ENCODE data around the gene MYZAP.

The MYZAP gene

DNA sequence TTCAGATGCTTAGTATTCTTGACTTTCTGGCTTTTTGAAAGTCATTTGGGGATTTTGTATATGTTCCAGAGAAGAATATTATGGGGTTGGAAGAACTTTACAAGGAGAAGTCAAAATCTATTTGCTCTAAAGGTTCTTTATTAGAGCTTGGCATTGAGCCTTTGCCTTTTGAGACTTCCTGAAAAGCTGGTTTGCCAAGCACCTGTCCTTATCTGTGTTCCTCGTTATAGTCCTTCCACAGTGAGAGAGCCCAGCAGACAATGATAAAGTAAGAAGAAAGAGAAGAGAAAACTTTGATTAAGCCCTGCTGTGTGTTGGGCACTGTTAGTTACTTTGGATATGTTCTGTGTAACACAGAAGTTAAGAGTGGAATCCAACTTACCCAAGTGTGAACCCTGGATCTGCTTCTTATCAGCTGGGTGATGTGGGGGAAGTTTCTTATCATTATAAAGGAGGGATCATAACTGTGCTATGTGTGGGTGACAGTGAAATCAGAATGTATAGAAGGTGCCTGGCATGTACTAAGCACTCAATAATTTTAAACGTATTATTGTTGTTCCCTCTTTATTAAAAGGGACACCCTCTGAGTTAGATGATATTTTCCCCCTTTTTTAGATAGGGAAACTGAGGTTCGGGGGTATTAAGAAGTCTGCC is 70.5 kb downstream of the MYZAP start:
- Histone ChIP-seq H3K9me3 (ENCODE audit: control insufficient read depth, insufficient read depth, low read depth, low read length) (no peaks in the 10 kb centered on the region), H3K27ac (ENCODE audit: low read depth, low read length) (no peak overlapping the region), H3K36me3 (ENCODE audit: control insufficient read depth, insufficient read depth, low read length) (no peaks in the 10 kb centered on the region), H3K27me3 (ENCODE audit: control insufficient read depth, insufficient read depth, low read length) (no peaks in the 10 kb centered on the region), H3K4me1 (ENCODE audit: control insufficient read depth, insufficient read depth, low read length) (no peaks in the 10 kb centered on the region), H3K9ac (ENCODE audit: low read length) (no peak overlapping the region), H3K4me3 (ENCODE audit: low read depth, low read length) (no peak overlapping the region)

DNA sequence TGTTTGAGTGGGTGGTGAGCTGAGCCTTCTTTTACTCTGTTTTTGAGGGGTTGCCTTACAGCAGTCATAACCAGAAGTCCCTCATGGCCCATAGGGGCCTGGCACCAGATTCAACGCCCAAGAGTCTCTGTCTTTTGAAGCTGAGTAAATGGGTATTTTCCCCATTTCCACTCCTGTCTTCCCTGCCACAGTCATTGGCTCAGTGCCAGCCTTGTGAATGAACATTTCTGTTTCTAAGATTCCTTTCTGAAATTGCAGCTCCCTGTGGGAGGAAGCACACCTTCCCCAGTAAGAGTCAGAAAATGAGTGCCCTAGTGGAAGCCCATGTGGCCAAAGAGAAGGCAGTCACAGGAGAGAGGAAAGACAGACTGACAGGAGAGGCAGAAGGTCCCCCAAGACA is 71.1 kb downstream of the MYZAP start:
- no peak overlapping the region for H3K27ac ChIP-seq (ENCODE audit: low read depth, low read length)
- H3K9ac ChIP-seq (ENCODE audit: low read length), result no peak overlapping the region
- H3K4me3 ChIP-seq (ENCODE audit: low read depth, low read length), result no peak overlapping the region
- no peaks in the 10 kb centered on the region for H3K9me3 ChIP-seq (ENCODE audit: control insufficient read depth, insufficient read depth, low read depth, low read length)
- no peaks in the 10 kb centered on the region for H3K36me3 ChIP-seq (ENCODE audit: control insufficient read depth, insufficient read depth, low read length)
- no peaks in the 10 kb centered on the region for H3K4me1 ChIP-seq (ENCODE audit: control insufficient read depth, insufficient read depth, low read length)
- H3K27me3 ChIP-seq (ENCODE audit: control insufficient read depth, insufficient read depth, low read length), result no peaks in the 10 kb centered on the region

DNA sequence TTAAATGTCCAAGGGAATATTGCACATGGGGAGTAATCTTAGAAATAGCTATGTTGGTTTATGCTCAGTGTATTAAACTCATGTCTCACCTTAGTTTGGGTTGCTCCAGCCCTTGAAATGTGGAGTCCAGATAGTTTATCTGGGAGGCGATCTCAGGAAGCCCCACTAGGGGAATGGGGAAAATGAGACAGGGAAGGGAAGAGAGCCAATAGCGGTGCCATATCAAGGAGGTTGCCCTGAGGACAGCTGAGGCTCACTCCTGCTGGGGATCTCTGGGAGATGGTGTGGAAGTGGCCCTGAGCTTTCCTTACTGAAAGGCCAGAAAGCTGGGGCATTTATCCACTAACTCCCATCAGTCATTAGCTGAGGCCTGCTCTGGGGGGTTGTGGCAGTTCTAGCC is 71.6 kb downstream of the MYZAP start:
- Histone ChIP-seq H3K9ac (ENCODE audit: low read length) (no peak overlapping the region), H3K27me3 (ENCODE audit: control insufficient read depth, insufficient read depth, low read length) (no peaks in the 10 kb centered on the region), H3K36me3 (ENCODE audit: control insufficient read depth, insufficient read depth, low read length) (no peaks in the 10 kb centered on the region), H3K27ac (ENCODE audit: low read depth, low read length) (no peak overlapping the region), H3K4me3 (ENCODE audit: low read depth, low read length) (no peak overlapping the region), H3K9me3 (ENCODE audit: control insufficient read depth, insufficient read depth, low read depth, low read length) (no peaks in the 10 kb centered on the region), H3K4me1 (ENCODE audit: control insufficient read depth, insufficient read depth, low read length) (no peaks in the 10 kb centered on the region)

DNA sequence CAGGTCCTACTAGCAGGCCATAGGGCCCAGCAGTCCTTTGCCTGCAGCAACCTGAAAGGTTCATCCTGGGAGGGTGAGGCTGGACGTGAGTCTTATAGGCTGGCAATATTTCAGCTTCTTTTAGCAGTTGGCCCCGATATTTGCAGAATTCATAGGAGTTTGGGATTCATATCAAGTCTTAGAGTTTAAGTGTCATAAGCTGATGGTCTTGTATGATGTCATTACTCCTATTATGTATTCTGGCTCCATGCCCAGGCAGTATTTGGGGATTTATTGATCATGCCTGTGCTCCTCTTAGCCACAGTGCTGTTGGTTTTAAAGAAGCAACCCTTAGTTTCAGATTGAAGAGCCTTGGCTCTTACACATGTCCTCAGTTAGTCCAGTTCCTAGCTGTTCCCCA is 73.5 kb downstream of the MYZAP start:
- H3K9me3 ChIP-seq (ENCODE audit: control insufficient read depth, insufficient read depth, low read depth, low read length), result no peaks in the 10 kb centered on the region
- no peaks in the 10 kb centered on the region for H3K36me3 ChIP-seq (ENCODE audit: control insufficient read depth, insufficient read depth, low read length)
- no peak overlapping the region for H3K4me3 ChIP-seq (ENCODE audit: low read depth, low read length)

DNA sequence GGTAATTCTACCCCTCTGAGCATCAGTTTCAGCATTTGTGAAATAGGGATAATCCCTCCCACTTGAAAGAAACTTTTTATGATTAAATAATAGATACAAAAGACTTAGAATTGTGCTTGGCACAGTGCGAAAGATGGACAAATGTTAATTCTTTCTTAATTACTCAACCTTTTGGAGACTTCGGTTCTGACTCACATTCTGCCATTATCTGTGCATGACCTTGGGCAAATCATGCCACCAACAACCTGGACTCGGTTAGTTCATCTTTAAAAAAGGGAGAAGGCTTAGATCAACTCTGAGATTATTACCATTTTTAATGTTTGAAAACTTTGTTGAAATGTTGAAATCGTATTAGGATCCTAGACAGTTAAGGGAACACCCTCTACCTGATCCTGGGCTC is 74.2 kb downstream of the MYZAP start:
- Histone ChIP-seq H3K27ac (ENCODE audit: low read depth, low read length) (no peak overlapping the region), H3K27me3 (ENCODE audit: control insufficient read depth, insufficient read depth, low read length) (no peaks in the 10 kb centered on the region), H3K36me3 (ENCODE audit: control insufficient read depth, insufficient read depth, low read length) (no peaks in the 10 kb centered on the region), H3K9ac (ENCODE audit: low read length) (no peak overlapping the region), H3K4me3 (ENCODE audit: low read depth, low read length) (no peak overlapping the region), H3K4me1 (ENCODE audit: control insufficient read depth, insufficient read depth, low read length) (no peaks in the 10 kb centered on the region), H3K9me3 (ENCODE audit: control insufficient read depth, insufficient read depth, low read depth, low read length) (no peaks in the 10 kb centered on the region)

More for the DNA sequence above, 73.5 kb downstream of the MYZAP start:
- no peaks in the 10 kb centered on the region for H3K4me1 ChIP-seq (ENCODE audit: control insufficient read depth, insufficient read depth, low read length)
- no peaks in the 10 kb centered on the region for H3K27me3 ChIP-seq (ENCODE audit: control insufficient read depth, insufficient read depth, low read length)
- H3K9ac ChIP-seq (ENCODE audit: low read length), result no peak overlapping the region
- H3K27ac ChIP-seq (ENCODE audit: low read depth, low read length), result no peak overlapping the region

DNA sequence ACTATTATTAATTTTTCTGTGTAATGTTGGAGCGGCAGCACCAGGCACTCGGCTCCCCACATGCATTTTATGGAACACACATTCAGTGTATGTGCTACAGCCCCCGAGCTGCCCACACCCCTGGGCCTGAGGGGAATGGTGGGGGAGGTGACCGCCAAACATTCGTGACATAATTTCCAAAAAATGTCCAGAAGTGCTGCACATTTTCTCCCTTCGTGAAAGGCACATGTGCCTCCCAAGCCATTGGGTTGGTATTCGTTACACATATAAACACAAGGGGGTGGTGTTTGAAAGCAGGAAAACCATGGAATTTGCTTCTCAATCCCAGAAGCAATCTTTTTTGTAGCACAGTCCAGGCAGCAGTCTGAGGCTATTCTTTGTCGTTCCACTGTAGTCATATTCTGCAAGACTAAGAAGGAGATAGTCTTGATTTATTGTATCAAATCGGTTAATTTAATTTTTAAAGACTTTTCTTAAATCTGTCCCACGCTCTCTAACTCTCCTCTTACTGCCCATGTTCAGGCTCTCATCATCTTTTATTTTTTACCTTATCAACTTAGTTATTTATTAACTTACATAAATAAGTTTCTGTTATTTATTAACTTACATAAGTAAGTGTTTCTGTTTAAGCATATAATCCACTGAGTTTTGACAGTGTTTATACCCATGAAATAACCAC is 75.6 kb downstream of the MYZAP start:
- H3K4me3 ChIP-seq (ENCODE audit: low read depth, low read length), result no peak overlapping the region
- H3K27me3 ChIP-seq (ENCODE audit: control insufficient read depth, insufficient read depth, low read length), result no peaks in the 10 kb centered on the region
- H3K36me3 ChIP-seq (ENCODE audit: control insufficient read depth, insufficient read depth, low read length), result no peaks in the 10 kb centered on the region
- H3K27ac ChIP-seq (ENCODE audit: low read depth, low read length), result no peak overlapping the region
- H3K9me3 ChIP-seq (ENCODE audit: control insufficient read depth, insufficient read depth, low read depth, low read length), result no peaks in the 10 kb centered on the region
- no peaks in the 10 kb centered on the region for H3K4me1 ChIP-seq (ENCODE audit: control insufficient read depth, insufficient read depth, low read length)
- H3K9ac ChIP-seq (ENCODE audit: low read length), result no peak overlapping the region

DNA sequence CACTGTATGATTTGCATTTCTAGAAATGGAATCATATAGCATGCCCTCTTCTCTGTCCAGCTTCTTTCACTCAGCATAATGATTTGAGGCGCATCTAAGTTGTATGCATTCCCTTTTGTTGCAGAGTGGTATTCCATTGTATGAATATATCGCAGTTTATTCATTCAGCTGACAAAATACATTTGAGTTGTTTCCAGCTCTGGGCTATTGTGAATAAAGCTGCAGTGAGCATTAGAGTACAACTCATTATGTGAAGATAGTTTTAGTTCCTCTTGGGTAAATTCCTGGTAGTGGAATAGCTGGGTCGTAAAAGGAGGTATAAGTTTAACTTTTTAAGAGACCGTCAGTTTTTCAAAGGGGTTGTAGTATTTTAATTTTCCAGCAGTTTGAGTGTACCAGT is 76.3 kb downstream of the MYZAP start:
- H3K4me1 ChIP-seq (ENCODE audit: control insufficient read depth, insufficient read depth, low read length), result no peaks in the 10 kb centered on the region
- no peaks in the 10 kb centered on the region for H3K27me3 ChIP-seq (ENCODE audit: control insufficient read depth, insufficient read depth, low read length)
- H3K9me3 ChIP-seq (ENCODE audit: control insufficient read depth, insufficient read depth, low read depth, low read length), result no peaks in the 10 kb centered on the region
- H3K36me3 ChIP-seq (ENCODE audit: control insufficient read depth, insufficient read depth, low read length), result no peaks in the 10 kb centered on the region
- H3K4me3 ChIP-seq (ENCODE audit: low read depth, low read length), result no peak overlapping the region
- H3K27ac ChIP-seq (ENCODE audit: low read depth, low read length), result no peak overlapping the region
- no peak overlapping the region for H3K9ac ChIP-seq (ENCODE audit: low read length)

DNA sequence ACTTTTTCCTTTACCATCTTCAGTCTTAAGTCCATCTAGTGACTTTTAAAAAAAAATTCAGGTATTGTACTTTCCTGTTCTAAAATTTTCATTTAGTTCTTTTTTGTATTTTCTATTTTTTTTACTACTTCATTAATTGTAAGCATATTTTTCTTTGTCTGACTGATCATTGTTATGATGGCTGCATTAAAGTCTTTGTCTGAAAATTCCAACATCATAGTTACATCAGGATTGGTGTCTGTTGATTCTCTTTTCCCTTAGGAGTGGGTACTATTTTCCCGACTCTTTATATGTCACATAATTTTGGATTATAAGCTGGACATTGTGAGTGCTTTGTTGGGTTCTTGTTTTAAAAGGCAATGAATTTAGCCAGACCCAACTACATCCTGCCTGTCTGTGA is 79.9 kb downstream of the MYZAP start:
- Histone ChIP-seq H3K27me3 (ENCODE audit: control insufficient read depth, insufficient read depth, low read length) (no peaks in the 10 kb centered on the region), H3K36me3 (ENCODE audit: control insufficient read depth, insufficient read depth, low read length) (no peaks in the 10 kb centered on the region), H3K4me1 (ENCODE audit: control insufficient read depth, insufficient read depth, low read length) (no peaks in the 10 kb centered on the region), H3K4me3 (ENCODE audit: low read depth, low read length) (no peak overlapping the region), H3K9ac (ENCODE audit: low read length) (no peak overlapping the region), H3K27ac (ENCODE audit: low read depth, low read length) (no peak overlapping the region), H3K9me3 (ENCODE audit: control insufficient read depth, insufficient read depth, low read depth, low read length) (no peaks in the 10 kb centered on the region)

DNA sequence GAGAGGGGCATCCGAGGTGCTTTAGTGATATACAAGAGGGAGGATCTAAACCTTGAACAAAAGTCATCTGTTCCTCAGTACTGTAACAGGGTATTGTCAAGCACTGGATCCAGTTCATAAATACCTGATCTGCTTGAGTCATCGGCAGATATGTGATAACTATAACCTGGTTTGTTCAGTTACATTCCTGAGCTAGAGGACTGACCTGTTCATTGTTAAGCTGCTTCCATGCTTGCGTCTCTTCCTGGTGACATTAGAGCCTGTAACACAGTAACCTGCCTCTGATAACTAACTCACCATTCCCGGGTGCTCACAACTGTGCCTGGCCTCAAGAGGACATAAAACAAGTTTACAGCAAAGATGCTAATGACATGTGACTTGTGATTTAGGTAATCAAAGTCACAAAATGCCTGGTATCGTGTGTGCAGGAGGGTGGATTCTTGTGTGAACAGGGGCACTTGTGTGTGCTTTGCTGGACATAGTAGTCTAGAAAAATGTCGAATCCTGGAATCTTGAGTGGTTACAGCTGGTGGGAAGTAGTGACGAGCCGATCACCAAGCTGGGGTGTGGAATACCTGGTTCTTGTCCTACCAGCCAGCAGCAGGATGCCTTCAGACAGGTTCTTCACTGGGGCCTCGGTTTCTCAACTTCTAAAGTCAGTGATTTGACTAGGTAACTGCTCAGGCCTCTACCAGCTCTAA is 83.9 kb downstream of the MYZAP start:
- Histone ChIP-seq H3K9me3 (ENCODE audit: control insufficient read depth, insufficient read depth, low read depth, low read length) (no peaks in the 10 kb centered on the region), H3K4me1 (ENCODE audit: control insufficient read depth, insufficient read depth, low read length) (no peaks in the 10 kb centered on the region), H3K36me3 (ENCODE audit: control insufficient read depth, insufficient read depth, low read length) (no peaks in the 10 kb centered on the region), H3K27ac (ENCODE audit: low read depth, low read length) (no peak overlapping the region), H3K9ac (ENCODE audit: low read length) (no peak overlapping the region), H3K27me3 (ENCODE audit: control insufficient read depth, insufficient read depth, low read length) (no peaks in the 10 kb centered on the region; the same call in 1 of the 2 replicates), H3K4me3 (ENCODE audit: low read depth, low read length) (no peak overlapping the region)

DNA sequence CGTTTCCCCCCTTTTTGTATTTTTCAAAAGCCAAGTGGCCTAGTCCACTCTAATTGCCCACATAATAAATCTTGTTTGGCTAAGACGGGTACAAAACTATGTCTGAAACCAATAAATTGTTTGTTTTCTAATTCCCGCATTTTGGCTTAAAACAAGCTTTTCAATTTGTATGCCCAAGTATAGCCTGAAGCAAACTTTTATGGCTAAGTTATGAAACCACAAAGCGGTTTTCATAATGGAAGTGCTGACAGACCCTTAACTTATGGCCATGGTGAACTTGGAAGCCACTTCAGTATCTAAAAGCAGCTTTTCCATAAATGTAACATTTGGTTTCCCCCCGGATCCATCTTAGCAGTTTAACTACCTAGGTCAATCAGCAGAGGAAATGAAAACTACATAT is 84.9 kb downstream of the MYZAP start:
- Histone ChIP-seq H3K4me1 (ENCODE audit: control insufficient read depth, insufficient read depth, low read length) (no peaks in the 10 kb centered on the region), H3K9ac (ENCODE audit: low read length) (no peak overlapping the region), H3K27me3 (ENCODE audit: control insufficient read depth, insufficient read depth, low read length) (no peaks in the 10 kb centered on the region; the same call in 1 of the 2 replicates), H3K27ac (ENCODE audit: low read depth, low read length) (no peak overlapping the region), H3K36me3 (ENCODE audit: control insufficient read depth, insufficient read depth, low read length) (no peaks in the 10 kb centered on the region), H3K4me3 (ENCODE audit: low read depth, low read length) (no peak overlapping the region), H3K9me3 (ENCODE audit: control insufficient read depth, insufficient read depth, low read depth, low read length) (no peaks in the 10 kb centered on the region)

DNA sequence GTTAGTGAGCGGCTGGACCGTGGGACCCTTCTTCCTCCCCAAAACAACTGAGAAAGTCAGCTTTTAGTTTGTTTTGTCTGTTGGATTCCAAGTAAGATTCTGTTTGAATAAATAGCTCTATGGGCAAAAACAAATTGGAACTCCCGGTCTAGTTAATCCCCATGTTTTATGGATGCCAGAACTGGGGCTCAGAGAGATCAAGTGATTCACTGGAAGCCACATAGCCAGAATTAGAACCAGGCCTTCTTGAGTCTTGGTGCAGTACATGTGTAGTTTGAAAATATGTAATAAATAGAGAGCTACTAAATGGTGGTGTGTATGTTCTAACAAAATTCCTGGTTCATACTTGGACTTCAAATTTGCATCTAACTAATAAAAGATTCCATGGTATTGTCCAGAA is 85.5 kb downstream of the MYZAP start:
- no peaks in the 10 kb centered on the region for H3K36me3 ChIP-seq (ENCODE audit: control insufficient read depth, insufficient read depth, low read length)
- H3K27ac ChIP-seq (ENCODE audit: low read depth, low read length), result no peak overlapping the region
- H3K9ac ChIP-seq (ENCODE audit: low read length), result no peak overlapping the region
- no peaks in the 10 kb centered on the region for H3K4me1 ChIP-seq (ENCODE audit: control insufficient read depth, insufficient read depth, low read length)
- H3K9me3 ChIP-seq (ENCODE audit: control insufficient read depth, insufficient read depth, low read depth, low read length), result no peaks in the 10 kb centered on the region
- H3K27me3 ChIP-seq (ENCODE audit: control insufficient read depth, insufficient read depth, low read length), result no peaks in the 10 kb centered on the region; the same call in 1 of the 2 replicates
- H3K4me3 ChIP-seq (ENCODE audit: low read depth, low read length), result no peak overlapping the region
